GM04503 (cell line): ENCODE results near the gene CORO7.
"Not testable (repeated sequence)": the region's sequence is repeated elsewhere in the genome, so short reads cannot be mapped to it uniquely, and the experiment has no call there.

Experiments used
- DNase-seq: peaks from one replicate; pipeline ENCODE4 v3.0.0-alpha.2; 2012; ENCODE audit warnings: low read depth

CORO7 gene

DNA sequence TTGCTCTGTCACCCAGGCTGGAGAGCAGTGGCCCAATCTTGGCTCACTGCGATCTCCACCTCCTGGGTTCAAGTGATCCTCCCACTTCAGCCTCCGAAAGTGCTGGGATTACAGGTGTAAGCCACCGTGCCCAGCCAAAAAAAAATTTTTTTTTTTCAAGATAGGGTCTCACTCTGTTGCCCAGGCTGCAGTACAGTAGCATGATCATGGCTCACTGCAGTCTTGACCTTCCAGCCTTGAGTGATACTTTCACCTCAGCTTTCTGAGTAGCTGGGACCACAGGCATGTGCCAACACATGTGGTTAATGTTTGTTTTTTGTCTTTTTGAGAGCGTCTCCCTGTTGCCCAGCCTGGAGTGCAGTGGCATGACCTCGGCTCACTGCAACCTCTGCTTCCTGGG lies 63.6 kb downstream of the CORO7 start:
- DNase-seq: no peak

DNA sequence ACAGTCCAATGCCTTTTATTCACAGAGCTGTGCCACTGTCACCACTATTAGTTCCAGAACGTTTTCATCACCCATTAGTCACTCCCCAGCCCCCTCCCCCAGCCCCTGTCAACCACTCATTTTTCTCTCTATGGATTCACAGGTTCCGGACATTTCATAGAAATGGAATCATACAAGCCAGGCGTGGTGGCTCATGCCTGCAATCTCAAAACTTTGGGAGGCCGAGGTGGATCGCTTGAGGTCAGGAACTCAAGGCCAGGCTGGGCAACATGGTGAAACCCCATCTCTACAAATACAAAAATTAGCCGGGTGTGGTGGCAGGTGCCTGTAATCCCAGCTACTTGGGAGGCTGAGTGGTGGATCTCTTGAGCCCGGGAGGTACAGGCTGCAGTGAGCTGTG lies 64.5 kb downstream of the CORO7 start:
- DNase-seq: no peak

DNA sequence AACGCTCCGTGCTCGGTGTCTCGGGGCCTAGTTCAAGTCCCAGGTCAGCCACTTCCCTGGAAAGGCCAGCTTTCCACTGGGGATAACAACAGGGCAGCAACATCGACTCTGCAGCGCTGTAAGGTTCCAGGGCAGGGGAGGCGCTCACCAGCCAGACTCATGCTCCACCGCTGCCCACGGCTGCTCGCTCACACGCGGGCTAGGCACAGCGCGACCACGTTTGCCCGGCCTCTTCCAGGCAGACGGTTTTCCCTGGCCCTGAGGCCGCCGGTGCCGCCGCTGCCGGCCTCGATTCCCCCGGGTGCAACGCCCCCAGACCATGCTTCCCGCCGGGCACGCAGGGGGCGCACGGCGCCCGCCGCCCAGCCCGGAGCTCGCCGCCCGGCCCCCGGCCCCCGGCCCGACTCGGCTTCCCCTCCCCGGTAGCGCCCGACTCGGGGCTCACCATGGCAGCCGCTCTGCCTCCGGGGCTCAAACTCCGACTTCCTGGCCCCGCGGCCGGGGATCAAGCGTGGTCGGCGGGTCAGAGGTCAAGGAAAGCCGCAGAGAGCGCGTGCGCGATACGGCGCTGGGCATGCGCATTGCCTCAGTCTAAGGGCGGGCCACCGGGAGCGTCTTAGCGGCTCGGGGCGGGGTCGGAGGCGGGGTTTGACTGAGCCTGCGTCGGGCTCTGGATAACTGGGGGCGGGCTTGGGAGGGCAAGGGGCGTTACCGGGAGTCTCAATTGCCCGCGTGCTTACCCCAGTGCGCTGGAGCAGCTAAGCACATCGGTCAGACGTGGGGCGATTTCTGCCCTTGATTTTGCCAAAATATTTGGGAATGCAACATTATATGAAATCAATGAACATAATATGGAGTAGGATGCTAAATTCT lies 65.4 kb downstream of the CORO7 start, which contains the start of gene PAM16:
Gene PAM16, minus strand, starts transcription at position 535 of the 873 bp plus-strand sequence. Its CDS starts 87 bp downstream, at position 448.
- DNase-seq: no peak

GRCh38 chr16:4350365-4350786 lies 66.0 kb downstream of the CORO7 start:
- no peak for DNase-seq

- no peak for DNase-seq
Observed at GRCh38 chr16:4349332-4349731, 67.1 kb downstream of the CORO7 start.

- no peak for DNase-seq
Observed at GRCh38 chr16:4347765-4348509, 68.5 kb downstream of the CORO7 start.

GRCh38 chr16:4347010-4347409 lies 69.4 kb downstream of the CORO7 start:
- DNase-seq: no peak

DNA sequence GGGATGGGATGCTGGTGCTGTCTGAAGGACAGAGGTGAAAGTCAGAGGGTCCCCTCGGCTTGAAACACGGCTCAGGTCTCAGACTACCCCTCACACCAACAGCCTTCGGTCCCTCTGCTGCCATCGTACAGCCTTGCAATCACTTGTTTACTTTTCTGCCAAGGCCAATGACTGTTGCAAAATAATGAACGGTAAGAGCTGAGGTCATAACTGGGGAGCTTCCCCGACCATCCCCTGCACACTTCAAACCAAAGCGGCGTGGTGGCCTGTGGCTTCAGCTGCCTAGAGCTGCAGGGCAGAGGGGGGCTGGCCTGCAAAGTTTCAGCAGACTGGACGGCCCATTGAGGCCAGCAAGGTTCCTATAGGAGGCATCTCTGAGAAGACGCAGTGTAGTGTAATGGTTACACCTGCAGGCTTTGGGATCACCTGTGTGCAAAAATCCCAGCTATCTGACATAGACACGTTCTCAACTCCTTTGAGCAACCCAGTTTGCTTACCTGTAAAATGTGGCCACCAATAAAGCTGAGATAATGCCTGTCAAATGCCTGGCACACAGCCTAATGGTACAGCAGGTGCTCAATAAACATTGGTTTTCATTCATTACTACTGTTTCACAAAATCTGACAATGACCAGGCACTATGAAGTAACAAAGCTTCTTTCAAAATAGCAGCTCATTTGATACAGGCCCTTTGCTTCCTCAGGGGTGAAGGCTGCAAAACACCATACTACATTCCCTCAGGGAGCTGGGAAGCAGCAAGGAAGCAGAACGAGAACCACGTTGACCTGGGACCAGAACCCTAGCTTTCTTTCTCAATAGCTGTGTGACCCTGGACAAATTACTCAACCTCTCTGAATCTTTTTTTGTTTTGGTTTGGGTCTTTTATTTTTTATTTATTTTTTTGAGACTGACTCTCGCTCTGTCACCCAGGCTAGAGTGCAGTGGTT lies 70.3 kb downstream of the CORO7 start:
- DNase-seq: no peak

DNA sequence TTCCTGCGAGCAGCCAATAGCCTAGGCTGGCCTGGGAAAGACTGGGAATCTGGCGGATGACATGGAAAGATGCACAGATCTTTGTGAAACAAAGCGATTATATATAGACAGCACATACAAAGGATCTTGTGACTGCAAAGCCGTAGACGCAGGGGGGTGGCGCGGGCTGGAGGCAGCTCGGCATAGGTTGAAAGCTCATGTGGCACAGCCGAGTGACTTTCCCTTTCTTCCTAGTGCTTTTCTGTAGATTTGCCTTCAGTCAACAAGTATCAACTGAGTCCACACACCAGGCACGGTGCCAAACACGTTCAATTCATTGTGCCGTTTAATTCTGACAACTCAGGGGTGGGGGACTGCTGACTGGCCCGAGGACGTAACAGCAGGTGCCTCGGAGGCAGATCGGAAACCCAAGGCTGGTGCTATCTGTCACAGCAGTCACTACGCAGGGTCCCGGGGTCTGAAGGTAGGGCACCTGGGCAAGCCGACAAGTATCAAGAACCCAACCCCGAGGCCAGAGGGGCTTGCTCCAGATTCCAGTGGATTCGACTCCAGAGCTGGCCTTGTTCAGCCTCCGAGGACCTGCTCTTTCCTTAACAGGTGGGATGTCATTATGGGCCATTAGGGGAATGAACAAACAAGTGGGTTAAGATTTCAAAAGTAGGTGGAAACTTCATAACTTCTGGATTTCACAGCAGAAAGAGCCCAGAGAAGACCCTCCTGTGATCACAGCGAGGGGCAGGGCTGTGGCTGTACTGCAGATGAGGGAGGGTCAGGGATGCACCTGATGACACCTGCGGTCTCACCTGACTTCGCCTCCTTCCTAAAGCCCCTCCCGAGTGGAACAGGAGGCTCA lies 71.2 kb downstream of the CORO7 start:
- DNase-seq: no peak

GRCh38 chr16:4344300-4344982 lies 72.0 kb downstream of the CORO7 start:
- DNase-seq: not testable (repeated sequence)

- DNase-seq: no peak
Observed at GRCh38 chr16:4342866-4343744, 73.3 kb downstream of the CORO7 start.

- no peak for DNase-seq
Observed at GRCh38 chr16:4341250-4341649, 75.1 kb downstream of the CORO7 start.

- no peak for DNase-seq
Observed at GRCh38 chr16:4340443-4340842, 76.0 kb downstream of the CORO7 start.

- DNase-seq: no peak
Observed at GRCh38 chr16:4339909-4340308, 76.5 kb downstream of the CORO7 start.

DNA sequence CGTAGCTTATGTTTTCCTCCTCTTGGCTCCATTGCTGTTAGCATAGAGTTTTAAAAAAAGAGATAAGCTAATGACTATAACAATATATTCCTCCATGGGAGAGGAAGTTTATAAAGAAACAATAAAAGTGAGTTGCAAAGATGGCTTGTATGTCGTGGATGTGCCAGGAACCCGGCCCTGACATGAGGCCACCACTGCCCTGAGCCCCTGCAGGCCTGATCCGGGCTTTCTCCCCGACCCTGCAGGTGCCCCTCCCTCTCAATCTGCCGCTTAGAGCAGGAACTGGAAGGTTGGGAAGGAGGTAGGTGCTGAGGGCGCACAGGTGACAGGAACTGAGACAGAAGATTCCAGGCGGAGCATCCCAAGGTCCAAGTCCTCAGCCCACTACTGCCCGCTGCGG lies 76.9 kb downstream of the CORO7 start:
- DNase-seq: no peak

GRCh38 chr16:4338712-4339299 lies 77.6 kb downstream of the CORO7 start:
- no peak for DNase-seq

- no peak for DNase-seq
Observed at GRCh38 chr16:4338125-4338582, 78.2 kb downstream of the CORO7 start.

DNA sequence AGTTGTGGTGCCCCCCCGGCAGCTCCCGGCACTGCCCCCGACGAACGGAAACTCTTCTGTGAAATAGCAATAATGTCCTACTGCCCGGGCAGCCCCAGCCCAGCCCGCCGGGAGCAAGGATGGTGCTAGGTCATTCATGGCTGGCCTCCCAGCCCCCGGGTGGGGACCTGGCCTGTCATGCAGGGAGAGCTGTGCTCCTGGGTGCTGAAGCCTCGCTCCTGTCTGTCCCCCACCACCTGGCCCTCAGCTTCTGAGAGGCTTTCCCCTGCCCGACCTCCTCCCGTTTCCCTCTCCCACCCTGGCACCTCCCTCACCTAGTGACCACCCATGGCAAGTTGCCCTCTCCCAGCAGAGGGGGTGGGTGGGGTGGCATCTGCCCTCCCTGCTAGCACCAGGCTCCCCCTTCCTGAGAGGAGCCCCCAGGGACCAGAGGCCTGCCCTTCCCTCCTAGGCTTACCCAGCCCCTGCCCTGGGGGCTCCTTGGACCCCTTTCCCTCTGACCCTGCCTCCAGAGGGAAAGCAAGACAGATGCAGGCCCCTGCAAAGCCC lies 78.8 kb downstream of the CORO7 start:
- no peak for DNase-seq
